NCI-H345 treated with DMSO at 0.1 percent for 48 hours (cell line): ENCODE results near the gene CCDC3.

Source experiments
- DNase-seq: peaks from one replicate; lab custom pipeline; 2025; ENCODE audit not compliant: unreplicated experiment; lab: John Stamatoyannopoulos, UW

The CCDC3 gene

DNA sequence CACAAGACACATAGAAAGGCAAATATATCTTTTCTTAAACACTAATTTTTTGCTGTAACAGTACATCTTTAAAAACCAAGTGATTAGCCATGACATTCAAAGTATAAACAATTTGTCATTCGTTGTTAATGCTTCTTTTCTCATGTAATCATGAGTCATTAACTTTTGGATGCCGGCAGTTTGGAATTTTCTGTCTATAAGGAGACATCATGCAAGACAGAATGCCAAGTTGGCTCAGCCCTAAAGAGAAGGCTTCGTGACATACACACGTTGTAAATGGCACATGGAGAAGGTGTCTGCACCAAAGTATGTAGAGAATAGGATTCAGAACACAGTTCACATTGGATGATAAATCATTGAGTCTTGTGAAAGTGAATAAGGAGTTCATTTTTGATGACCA is 35.9 kb downstream of the CCDC3 start:
- DNase-seq = no peak

DNA sequence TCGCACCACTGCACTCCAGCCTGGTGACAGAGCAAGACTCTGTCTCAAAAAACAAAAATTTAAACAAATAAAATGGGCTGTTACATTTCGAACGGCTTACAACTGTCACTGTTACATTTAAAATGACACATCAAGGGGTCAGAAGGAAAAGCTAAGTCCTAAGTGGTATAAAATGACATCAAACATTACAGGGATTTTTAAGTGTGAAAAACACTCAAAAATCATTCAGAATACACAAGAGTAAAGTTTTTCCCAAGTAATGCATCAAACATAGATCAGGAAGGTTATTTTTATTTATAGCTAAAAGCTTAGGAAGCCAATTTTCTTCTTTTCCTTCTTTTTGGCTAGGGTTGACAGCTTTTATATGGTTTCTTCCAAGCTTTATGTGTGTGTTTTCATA is 39.0 kb downstream of the CCDC3 start:
- DNase-seq = no peak

DNA sequence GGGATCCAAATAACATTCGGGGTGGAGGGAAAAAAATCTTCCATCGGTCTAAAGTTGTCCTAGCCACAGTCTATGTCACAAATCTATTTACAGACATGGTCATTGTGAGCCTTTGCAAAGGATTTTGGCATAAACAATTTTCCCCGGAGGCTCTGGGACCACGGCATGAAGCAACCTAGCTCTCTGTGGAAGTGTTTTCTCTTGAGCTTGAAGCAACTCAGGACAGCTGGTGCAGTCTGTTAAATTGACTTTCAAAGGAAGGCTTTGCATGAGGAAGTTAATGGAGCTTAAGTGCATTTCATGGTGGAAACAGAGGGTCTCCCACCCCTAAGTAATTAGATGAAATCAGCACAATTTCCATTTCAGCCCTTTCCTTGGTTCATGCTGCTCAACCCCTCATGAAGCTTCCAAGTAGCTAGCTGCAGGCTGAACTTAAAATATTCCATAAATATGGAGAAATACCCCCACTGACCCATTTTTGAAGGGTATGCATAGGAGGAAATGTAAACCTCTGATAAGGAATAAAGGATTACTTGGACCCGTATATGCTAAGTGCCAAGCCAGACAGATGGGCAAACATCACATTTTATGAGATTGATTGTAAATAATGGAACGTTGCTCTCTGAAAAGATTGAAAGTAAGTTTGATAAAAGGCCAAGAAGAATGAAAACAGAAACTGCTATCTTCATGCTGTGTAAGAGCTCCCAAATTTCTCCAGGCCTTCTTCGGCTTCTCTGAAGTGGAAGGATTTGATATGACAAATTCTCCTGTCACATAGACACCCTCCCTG is 39.9 kb downstream of the CCDC3 start:
- no peak for DNase-seq

DNA sequence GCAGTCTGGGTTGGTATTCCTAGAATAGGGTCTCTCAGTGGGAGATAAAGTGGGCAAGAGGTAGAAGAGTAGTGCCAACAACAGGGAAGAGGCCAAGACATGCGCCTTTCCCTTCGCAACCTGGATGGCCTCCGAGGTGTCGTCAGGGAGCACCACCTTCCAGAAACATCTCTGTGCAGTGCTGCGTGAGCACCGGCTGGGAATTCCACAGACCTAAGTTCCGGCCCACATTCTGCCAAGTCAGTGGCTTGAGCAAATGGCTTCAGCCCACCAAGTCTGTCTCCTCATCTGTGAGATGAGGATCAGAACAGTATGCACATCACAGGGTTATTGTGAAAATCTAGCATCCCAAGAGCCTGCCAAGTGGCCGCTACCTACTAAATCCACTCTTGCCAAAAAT is 40.6 kb downstream of the CCDC3 start:
- DNase-seq = no peak

DNA sequence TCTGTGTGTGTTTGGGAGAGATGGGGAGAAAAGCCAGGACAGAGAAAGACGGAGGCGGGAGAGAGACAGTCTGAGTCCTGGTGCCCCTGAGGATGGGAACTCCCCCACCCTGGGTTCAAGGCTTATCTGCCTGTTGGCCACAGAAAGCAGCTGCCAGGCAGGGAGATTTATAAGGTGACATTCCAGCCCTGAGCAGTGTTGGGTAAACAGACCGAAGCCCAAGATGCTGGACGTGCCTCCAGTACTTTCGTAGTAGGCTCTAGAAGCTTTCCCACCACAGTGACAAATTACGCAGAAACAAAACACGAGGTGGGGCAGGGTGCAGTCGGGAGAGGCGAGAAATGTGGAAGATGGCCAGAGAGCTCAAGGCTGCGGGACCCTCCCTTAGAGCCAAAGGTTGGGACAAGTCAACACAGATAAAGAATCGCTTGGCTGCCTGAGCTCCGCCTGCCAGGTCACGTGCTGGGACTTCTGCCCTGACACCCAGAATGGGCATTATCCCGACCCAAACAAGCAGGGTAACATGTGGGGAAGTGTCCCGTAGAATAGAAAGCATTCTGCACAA is 41.1 kb downstream of the CCDC3 start:
- no peak for DNase-seq

DNA sequence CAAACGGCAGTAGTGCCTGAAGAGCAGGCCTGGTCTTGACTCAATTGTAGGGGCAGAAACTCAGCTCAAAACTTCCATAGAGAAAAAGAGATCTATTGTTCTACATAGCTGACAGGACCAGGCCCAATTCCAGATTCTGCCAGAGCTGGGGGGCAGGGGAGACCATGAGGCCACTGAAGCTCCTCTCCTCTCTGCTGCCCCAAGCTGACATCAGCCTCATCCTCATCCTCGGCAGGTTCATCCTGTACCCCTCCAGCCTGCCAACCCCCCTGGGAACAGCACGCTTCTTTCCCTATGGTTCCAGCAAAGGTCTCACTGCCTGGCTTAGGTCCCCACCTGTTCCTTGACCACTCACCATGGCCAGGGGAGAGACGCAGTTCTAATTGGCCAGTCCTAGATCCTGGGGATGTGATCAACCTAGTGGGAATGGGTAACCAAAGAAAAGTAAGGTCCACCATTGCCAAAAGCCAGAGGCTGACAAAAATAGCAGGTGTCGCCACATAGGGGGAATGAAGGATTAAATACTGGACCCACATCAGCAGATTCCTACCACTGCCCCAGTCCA is 42.9 kb downstream of the CCDC3 start:
- DNase-seq = no peak

DNA sequence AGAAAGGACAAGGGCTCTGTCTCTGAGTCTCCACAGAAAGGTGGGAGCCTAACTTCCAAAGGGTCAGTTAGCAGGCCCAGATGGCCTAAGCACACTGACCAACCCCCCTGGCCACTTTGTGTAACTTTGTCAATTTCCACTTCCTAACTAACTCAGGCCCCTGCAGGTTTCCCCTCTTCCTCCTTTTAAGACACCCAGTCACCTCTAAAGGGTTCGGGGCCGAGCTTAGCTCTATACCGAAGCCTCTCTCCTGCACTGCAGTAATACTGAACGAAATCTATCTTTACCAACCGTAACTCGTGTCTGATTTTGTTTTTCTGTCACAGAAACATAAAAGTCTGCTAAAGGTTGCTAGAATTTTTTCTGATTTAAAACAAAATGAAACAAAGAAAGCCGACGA is 44.4 kb downstream of the CCDC3 start:
- DNase-seq = no peak

DNA sequence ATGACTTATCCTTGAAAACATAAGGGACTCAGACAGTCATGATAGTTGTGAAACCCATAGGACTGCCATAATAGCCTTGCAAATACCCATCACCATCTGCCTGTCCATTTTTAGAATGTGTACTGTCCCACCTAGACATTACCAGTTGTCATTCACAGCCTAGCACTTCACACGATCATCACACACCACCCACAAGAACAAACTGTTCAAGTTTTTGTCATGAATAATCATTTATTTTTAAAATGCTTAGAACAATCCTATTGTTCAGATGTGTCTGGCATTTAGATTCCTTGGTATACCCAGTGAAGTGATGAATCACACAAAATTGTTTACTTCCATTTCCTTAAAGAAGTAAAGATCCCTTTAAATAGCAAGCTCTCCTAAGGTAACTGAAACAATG is 46.6 kb downstream of the CCDC3 start:
- DNase-seq = no peak

DNA sequence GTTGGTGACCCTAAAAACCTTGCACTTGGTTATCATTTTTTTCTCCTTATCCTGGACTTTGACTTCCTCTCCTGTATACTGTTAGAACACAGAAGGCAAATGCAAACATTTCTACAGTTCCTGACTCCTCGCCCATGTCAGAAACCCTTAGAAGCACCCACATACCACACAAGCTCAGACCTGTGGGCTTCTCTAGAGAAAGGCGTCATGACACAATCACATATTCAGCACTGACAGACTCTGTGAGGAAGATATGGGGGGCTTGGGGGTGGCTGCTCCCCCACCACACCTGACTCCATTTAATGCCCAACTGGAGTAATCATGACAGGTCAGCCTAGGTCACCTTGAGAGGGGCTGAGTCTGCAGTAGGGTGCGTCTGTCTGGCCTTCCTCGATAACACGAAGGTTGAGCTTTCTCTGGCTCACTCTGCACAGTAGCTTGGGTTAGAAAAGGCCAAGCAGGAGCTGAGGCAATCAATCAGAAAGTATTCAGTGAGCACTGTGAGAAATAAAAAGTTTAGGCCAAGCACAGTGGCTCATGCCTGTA is 50.9 kb downstream of the CCDC3 start:
- DNase-seq = no peak

DNA sequence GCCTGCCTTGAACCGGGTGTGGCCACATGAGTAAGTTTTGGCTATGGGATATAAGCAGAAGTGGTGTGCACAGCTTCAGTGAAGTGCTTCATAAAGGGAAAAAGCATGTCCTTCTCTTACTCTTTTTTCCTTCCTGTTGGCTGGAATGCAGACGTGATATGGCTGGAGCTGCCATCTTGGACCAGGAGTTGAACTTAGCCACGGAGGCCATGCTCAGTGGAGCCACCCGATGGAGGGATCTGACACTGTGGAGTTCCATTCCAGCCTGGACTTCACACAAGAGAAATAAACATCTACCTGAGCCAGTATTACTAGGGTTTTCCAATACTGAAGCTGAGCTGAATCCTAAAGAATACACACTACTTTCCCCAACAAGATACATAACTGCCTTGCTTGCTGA is 52.3 kb downstream of the CCDC3 start:
- no peak for DNase-seq

DNA sequence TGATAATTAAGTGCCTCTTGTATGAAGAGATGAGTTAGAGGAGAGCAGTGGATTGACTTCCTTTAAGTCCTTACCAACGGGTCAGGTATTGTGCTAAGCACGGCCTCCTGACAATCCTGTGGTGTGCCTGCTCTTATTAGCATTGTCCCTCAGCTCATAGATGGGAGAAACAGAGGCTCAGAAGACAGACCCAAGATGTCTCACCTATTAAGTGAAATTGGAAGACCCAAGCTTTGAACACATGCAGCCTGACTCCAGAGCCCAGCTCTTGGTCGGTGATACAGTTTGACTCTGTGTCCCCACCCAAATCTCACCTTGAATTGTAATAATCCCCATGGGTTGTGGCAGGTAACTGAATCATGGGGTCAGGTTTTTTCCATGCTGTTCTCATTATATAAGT is 53.8 kb downstream of the CCDC3 start:
- no peak for DNase-seq

DNA sequence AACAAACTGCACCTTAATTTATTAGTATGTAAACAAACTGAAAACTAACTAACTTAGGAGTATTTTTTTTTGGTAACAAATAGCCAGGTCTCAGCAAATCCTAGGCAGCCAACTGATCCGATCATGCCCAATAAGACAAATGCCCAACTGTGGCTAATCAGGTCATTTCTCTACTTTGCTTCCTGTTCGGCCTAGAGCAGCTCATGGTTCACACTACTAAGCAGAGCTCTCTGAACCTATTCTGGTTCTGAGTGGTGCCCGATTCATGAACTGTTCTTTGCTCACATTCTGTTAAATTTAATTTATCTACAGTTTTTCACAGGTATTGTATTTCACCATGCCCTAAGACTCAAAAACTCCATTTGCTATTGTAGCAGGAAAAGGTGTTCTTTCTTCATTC is 55.1 kb downstream of the CCDC3 start:
- no peak for DNase-seq

DNA sequence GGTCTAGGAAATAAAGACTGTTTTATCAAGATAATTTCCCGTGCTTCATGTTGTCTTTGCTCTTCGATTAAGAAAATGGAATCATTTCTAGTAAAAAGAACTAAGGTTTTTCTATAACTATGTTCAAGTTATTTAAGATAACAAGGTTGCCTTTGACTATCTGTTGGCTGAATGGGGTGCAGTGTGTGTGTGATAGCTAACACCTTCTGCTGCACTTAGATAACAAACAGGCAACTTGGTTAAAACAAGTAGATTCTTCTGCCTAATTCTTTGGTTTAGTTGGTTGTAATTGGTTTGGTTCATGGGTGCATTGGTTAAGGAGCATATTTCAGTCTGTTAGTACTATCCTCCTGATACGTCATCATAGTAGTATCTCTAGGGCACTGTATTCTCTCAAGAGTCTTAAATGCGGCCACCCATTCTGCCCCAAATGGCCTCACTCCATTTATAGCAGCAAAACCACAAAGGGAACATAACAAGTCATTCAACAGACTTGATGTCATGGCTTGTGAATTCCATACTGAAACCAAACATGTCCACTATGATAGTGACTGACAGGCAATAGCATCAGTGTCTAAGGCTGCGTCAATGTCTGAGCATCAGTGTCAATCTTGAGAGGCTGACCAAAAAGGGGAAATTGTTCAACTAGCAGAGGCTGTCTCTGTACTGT is 55.7 kb downstream of the CCDC3 start:
- DNase-seq = no peak

DNA sequence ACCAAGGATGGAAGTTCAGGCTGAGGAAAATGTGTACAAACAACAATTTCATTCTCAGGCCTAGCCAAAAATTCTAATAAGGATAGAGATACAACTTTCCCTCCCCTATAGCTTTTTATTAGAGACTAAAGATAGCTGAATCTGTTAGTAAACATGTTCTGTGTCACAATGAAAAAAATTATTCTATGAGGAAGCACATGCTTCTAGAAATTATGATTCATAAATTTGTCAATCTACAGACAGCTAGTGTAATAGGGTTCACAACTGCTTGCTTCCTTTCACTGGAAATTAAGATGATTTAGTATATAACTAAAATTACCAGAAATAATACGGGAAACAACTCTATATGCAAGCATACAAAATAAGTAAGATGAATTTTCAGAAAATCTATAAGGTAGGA is 56.6 kb downstream of the CCDC3 start:
- no peak for DNase-seq

DNA sequence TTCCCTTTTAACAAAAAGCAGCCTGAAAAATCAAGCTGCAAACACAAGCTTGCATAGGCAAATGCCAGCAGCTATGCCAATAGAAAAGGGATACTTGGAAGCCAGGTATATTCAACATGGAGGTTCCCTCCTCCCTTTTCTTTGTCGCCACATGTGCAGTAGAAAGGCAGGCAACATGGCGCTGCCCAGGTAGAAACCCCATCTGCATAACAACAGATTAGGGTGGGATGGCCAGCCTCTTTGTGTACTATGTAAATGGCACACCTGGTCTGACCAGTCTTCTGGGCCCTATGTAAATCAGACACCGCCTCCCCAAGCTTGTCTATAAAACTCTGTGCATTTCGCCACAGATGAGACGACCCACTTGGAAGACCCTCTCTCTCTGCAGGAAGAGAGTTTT is 58.1 kb downstream of the CCDC3 start:
- no peak for DNase-seq

DNA sequence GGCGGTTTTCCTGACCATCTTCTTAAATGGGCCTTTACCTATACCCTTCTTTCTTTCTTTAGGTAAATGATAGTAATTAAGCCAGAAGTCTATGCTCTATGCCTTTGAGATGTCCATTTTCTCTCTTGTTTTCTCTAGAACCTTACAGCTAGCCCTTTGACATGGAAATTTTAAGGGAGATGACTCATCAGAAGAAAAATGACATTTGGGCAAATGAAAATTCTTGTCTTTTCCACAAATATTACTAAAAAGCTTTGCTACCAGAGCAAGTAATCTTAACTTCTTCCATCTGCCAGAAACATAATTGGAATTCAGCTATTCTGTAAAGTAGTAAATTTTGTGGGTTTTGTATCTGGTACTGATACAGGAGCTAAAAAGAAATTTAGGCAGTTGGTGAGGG is 59.5 kb downstream of the CCDC3 start:
- no peak for DNase-seq

DNA sequence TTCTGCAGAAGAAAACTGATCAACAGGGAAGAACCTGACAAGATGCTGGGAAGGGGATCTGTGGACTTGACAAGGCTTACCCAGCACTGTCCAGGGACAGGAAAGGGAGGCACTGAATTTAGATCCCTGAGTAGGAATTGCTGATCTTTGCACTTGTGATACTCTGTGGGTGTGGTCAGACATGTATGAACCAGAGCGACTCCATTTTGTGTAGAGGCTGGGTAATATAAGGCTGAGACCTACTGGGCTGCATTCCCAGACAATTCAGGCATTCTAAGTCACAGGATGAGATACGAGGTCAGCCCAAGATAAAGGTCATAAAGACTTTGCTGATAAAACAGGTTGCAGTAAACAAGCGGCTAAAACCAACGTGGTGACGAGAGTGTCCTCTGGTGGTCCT is 60.7 kb downstream of the CCDC3 start:
- no peak for DNase-seq

DNA sequence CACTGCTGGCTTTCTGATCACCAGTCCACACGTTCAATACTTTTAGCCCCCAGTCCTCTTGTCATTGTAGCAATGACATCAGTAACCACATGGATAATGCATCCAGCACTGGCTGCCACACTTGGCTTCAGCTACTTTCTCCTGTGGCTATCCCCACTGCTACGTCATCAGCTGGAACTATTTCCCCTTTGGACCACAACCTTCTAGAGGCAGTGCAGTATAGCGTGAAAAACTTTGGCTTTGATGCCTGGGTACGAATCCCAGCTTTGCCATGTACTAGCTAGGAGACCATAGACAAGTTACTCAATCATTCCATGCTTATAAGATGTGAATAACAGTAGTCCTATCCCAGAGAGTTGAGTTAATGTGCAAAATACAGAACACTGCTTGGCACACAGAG is 63.2 kb downstream of the CCDC3 start:
- no peak for DNase-seq

DNA sequence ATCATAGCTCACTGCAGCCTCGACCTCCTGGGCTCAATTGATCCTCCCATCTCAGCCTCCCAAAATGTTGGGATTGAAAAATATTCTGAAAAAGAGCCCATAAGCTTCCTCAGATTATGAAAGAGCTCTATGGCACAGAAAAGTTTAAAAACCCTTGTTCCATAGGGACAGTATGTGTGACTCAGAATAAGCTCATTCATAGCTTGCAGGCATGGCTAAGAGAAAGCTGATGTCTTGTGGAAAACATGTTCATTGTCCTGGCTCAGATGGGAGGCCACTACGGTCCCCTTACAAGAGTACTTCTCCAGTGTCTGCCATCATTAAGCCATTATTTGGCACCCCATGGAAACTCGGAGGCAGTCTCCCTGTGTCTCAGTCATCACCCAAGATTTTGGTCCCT is 64.0 kb downstream of the CCDC3 start:
- no peak for DNase-seq

DNA sequence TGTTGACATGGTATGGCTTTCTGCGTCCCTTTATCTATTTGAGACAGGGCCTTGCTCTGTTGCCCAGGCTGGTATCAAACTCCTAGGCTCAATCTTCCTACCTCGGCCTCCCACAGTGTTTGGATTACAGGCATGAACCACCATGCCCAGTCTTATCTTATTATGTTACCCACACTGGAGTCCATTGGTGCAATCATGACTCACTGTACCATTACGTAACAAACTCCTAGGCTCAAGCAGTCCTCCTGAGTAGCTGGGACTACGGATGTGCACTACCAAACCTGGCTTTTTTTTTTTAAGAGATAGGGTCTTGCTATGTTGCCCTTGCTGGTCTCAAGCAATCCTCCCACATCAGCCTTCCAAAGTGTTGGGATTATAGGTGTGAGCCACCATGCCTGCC is 66.7 kb downstream of the CCDC3 start:
- DNase-seq = no peak

DNA sequence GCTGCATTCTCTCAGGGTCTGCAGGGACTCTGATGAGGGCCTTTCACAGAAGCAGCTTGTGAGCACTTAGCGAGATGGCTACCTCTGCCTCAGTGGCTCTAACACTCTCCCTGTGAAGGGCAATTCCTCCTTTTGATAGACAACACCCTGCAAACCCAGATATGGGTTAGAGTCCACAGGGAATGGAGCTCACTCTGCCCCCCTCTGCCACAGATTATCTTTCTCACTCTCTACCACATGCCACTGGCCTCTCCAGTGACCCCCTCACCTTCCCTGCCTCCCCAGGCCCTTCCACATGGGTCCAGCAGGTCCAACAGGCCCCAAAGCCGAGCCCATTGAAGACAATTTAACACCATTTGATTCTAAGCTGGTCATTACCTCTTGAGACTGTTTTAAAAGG is 72.1 kb downstream of the CCDC3 start:
- DNase-seq = no peak

DNA sequence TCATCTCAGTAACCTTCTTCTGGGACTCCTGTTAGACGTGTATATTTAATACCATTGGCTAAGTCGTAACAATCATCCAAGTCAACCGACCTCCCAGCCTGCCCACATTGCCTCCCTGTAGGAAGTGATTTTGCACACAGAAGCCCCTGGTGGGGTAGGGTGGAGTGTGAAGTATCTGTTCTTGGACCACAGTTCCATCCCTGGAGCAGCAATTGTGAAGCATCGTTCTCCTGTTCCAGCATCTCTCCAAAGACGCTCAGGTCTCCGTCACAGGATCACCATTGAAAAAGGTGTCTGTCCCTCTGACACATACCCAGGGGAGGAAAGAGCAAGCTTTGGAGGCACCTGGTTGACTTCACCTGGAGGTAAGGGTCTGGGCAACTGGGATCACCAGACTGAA is 72.9 kb downstream of the CCDC3 start:
- DNase-seq = no peak
